Measurements from ENCODE around the gene ZFYVE1. TPM values are rescaled to one million over a fixed set of nuclear protein-coding genes. Genes with fewer than 3 reads are reported as not detected.
A peak's percentile ranks its signal among the peaks of the same experiment; 100 is the strongest.

Gene ZFYVE1
- total and polyA plus RNA-seq, 2 of the 13 experiments (the other 11 are each of a cell fraction or from before 2014, with no cell fraction given): 2.6 to 5.3 TPM

DNA sequence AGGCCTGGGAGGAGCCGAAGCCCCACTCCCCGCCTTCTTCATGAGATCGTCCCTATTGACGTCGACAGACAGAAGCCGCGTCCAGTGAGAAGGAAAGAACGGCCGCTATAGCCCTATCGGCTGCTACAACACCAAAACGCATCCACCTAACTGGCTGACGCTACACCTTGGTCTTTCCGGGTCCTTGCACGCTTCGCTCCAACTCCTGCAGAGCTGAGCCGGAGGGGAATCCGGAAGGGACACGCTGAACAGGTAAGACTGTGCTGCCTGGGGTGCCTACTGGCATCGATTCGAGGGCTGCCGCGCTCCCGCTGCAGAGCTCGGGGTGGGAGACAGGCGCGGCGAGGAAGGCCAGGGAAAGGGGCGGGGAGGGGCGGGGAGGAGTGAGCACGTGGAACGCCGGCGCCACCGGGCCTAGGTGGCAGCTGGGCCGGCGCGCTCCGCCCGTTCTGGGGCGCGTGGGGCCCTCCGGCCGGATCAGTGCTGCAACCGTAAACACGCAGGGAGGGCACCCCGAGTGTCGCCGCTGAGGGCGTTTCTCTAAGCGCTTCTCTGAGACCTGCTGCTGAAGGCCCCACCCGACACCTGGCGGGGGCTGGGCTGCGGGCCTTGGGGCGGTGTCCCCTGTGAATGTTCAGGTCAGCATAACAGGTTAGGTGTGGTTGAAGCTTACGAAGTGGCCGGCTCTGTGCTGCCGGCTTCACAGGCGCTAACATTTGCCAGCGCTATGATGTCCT, 100.4 kb downstream of the ZFYVE1 start, which contains the start of gene DCAF4 (continued):
- TF ChIP-seq EP300 (IDR thresholded peaks at IDR 0.05; ENCODE audit: low read depth in 2 of 2, low read length in 2 of 2) (no peak), EP300 (CRISPR knock-in tag; IDR thresholded peaks at IDR 0.05; ENCODE audit: borderline replicate concordance) (no peak; the same call in 1 of the 2 replicates), ISX (CRISPR knock-in tag; conservative IDR thresholded peaks at IDR 0.05) (no peak), PPARG (CRISPR knock-in tag; conservative IDR thresholded peaks at IDR 0.05) (no peak), ZNF235 (CRISPR knock-in tag; IDR thresholded peaks at IDR 0.05; ENCODE audit: borderline replicate concordance) (no peak), FOXK2 (IDR thresholded peaks at IDR 0.05) (peak; percentile 69), HES4 (CRISPR knock-in tag; IDR thresholded peaks at IDR 0.05; ENCODE audit: borderline replicate concordance) (peak; percentile 65), FOXK1 (CRISPR knock-in tag; IDR thresholded peaks at IDR 0.05; ENCODE audit: borderline replicate concordance, low read depth) (peak; percentile 38; the same call in 1 of the 2 replicates), ZNF619 (CRISPR knock-in tag; IDR thresholded peaks at IDR 0.05) (no peak), CCDC6 (CRISPR knock-in tag; IDR thresholded peaks at IDR 0.05) (0 out of 2 replicates have a peak, but pooled peaks have one; percentile 35), MXI1 (IDR thresholded peaks at IDR 0.05; ENCODE audit: borderline replicate concordance, low read depth, low read length) (peak; percentile 96), EEA1 (CRISPR knock-in tag; IDR thresholded peaks at IDR 0.05; ENCODE audit: borderline replicate concordance) (peak; percentile 45; the same call in 1 of the 2 replicates), SP1 (IDR thresholded peaks at IDR 0.05) (no peak), SP1 (CRISPR knock-in tag; IDR thresholded peaks at IDR 0.05) (peak; percentile 34; the same call in 1 of the 2 replicates), ZNF713 (CRISPR knock-in tag; IDR thresholded peaks at IDR 0.05) (0 out of 2 replicates have a peak, but pooled peaks have one; percentile 43), MYC (CRISPR knock-in tag; IDR thresholded peaks at IDR 0.05; ENCODE audit: borderline replicate concordance) (peak; percentile 86; the same call in 1 of the 2 replicates), HMG20B (CRISPR knock-in tag; conservative IDR thresholded peaks at IDR 0.05) (0 out of 2 replicates have a peak, but pooled peaks have one; percentile 27), GABPA (IDR thresholded peaks at IDR 0.05; ENCODE audit: low read depth, low read length) (peak; percentile 54; the same call in 1 of the 2 replicates), GABPA (CRISPR knock-in tag; IDR thresholded peaks at IDR 0.05; ENCODE audit: low read depth) (peak; percentile 79), ZFP82 (CRISPR knock-in tag; IDR thresholded peaks at IDR 0.05; ENCODE audit: borderline replicate concordance) (no peak), TAF15 (IDR thresholded peaks at IDR 0.05; ENCODE audit: low read depth, low read length, poor library complexity, severe bottlenecking) (peak; percentile 61), KDM5B (CRISPR knock-in tag; IDR thresholded peaks at IDR 0.05; ENCODE audit: borderline replicate concordance) (0 out of 2 replicates have a peak, but pooled peaks have one; percentile 25)
- TF ChIP-seq, protein P1, sequence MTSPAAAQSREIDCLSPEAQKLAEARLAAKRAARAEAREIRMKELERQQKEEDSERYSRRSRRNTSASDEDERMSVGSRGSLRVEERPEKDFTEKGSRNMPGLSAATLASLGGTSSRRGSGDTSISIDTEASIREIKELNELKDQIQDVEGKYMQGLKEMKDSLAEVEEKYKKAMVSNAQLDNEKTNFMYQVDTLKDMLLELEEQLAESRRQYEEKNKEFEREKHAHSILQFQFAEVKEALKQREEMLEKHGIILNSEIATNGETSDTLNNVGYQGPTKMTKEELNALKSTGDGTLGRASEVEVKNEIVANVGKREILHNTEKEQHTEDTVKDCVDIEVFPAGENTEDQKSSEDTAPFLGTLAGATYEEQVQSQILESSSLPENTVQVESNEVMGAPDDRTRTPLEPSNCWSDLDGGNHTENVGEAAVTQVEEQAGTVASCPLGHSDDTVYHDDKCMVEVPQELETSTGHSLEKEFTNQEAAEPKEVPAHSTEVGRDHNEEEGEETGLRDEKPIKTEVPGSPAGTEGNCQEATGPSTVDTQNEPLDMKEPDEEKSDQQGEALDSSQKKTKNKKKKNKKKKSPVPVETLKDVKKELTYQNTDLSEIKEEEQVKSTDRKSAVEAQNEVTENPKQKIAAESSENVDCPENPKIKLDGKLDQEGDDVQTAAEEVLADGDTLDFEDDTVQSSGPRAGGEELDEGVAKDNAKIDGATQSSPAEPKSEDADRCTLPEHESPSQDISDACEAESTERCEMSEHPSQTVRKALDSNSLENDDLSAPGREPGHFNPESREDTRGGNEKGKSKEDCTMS (CRISPR knock-in tag; conservative IDR thresholded peaks at IDR 0.05): no peak
- TF ChIP-seq, protein P2, sequence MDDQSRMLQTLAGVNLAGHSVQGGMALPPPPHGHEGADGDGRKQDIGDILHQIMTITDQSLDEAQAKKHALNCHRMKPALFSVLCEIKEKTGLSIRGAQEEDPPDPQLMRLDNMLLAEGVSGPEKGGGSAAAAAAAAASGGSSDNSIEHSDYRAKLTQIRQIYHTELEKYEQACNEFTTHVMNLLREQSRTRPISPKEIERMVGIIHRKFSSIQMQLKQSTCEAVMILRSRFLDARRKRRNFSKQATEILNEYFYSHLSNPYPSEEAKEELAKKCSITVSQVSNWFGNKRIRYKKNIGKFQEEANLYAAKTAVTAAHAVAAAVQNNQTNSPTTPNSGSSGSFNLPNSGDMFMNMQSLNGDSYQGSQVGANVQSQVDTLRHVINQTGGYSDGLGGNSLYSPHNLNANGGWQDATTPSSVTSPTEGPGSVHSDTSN (CRISPR knock-in tag; IDR thresholded peaks at IDR 0.05; ENCODE audit: borderline replicate concordance): peak; percentile 86; the same call in 1 of the 2 replicates
- TF ChIP-seq, protein P3, sequence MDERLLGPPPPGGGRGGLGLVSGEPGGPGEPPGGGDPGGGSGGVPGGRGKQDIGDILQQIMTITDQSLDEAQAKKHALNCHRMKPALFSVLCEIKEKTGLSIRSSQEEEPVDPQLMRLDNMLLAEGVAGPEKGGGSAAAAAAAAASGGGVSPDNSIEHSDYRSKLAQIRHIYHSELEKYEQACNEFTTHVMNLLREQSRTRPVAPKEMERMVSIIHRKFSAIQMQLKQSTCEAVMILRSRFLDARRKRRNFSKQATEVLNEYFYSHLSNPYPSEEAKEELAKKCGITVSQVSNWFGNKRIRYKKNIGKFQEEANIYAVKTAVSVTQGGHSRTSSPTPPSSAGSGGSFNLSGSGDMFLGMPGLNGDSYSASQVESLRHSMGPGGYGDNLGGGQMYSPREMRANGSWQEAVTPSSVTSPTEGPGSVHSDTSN (CRISPR knock-in tag; IDR thresholded peaks at IDR 0.05): peak; percentile 94

Measured in HepG2 (cell line).